Mononuclear cell (primary cell): Measurements from ENCODE around the gene COQ5. TPM values are rescaled to one million over a fixed set of nuclear protein-coding genes. Genes with fewer than 3 reads are reported as not detected.
"Not testable (repeated sequence)": the region's sequence is repeated elsewhere in the genome, so short reads cannot be mapped to it uniquely, and the experiment has no call there.

Experiments used
- H3K27me3 ChIP-seq: 2 replicates; pipeline ENCODE4 v1.6.0; 2011; ENCODE audit warnings: low read length, control low read depth; ENCODE audit not compliant: insufficient read depth
- H3K4me1 ChIP-seq: 2 replicates; pipeline ENCODE4 v1.5.1; 2011; ENCODE audit warnings: mild to moderate bottlenecking, low read length, control low read depth; ENCODE audit not compliant: insufficient read depth
- H3K4me3 ChIP-seq: 2 replicates; pipeline ENCODE4 v1.5.1; 2011; ENCODE audit warnings: mild to moderate bottlenecking, low read length, moderate library complexity
- H3K9me3 ChIP-seq: 2 replicates; pipeline ENCODE4 v1.5.1; 2011; ENCODE audit warnings: low read depth, mild to moderate bottlenecking, control low read depth, low read length
- total RNA-seq: library from RNA; depleted of rRNA; stranded (reverse); fragments of >200 nt; gene quantifications from one replicate; pipeline ENCODE4 v1.2.3, GENCODE V29; 2012

The COQ5 gene
- total RNA-seq, 1 donor: 4.5 TPM

DNA sequence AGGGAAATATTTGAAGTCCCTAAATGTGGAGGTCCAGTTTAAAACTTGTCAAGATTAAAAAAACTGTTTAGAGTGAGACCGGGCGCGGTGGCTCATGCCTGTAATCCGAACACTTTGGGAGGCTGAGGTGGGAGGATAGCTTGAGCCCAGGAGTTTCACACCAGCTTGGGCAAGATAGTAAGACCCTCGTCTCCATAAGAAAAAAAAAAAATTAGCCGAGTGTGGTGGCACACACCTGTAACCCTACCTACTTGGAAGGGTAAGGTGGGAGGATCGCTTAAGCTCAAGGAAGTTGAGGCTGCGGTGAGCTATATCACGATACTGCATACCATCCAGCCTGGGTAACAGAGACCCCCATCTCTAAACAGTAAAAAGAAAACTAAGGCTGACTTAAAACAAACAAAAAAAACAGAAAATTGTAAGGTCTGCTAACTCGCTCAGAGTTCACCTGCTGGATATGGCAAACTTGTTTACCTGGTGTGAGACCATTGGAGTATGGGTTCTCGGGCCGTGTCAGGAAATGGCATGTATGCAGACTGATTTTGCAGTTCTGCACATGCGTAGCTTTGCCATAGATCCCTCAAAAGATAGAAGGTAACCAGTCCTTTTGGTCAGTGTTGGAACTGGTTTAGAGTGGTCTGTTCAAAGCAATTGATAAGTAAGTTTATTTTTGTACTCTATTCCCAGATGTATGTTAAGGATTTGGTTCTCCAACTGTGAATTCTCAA is 7.3 kb upstream of the COQ5 start:
- no peaks in the 10 kb centered on the region for H3K27me3 ChIP-seq
- H3K4me3 ChIP-seq: peak overlapping the region; percentile 97
- peaks cover 69% of the 10 kb centered on the region for H3K4me1 ChIP-seq
- H3K9me3 ChIP-seq: no peaks in the 10 kb centered on the region

DNA sequence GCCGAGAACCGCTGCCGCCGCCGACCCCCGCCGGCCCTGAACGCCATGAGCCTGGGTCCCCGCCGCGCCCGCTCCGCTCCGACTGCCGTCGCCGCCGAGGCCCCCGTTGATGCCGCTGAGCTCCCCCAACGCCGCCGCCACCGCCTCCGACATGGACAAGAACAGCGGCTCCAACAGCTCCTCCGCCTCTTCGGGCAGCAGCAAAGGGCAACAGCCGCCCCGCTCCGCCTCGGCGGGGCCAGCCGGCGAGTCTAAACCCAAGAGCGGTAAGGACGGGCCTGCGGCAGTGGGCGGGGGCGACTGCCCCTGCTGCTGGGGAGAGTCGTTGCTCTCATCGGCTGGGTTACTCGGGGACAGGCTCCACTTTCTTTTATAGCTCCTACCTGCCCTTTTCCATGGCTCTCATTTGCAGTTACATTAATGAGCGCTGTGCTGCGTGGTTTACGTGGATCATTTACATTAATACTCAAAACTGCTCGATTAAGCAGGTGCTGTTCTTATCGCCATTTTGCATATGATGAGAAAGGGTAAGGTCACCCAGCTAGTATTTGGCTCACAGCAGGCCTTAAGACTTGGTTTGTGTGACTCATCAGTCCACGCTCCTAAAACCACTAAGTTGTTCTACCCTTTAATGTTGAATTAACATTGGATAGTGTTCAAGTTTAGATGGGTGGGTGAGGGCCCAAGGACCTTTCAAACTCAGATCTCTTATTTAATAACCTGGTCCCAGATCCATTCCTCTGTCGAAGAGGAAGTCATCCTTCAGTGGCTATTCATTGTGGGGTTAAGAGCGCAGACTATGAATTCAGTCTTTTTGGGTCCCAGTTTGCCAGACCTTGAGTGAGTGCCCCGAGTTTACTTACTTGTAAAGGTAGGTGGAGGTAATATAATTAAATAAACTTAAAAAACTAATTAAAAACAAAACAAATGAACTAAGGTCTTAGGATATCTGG is 6.0 kb upstream of the COQ5 start:
- Histone ChIP-seq H3K27me3 (no peaks in the 10 kb centered on the region), H3K4me3 (peak overlapping the region; percentile 97), H3K4me1 (peaks cover 68% of the 10 kb centered on the region), H3K9me3 (no peaks in the 10 kb centered on the region)

DNA sequence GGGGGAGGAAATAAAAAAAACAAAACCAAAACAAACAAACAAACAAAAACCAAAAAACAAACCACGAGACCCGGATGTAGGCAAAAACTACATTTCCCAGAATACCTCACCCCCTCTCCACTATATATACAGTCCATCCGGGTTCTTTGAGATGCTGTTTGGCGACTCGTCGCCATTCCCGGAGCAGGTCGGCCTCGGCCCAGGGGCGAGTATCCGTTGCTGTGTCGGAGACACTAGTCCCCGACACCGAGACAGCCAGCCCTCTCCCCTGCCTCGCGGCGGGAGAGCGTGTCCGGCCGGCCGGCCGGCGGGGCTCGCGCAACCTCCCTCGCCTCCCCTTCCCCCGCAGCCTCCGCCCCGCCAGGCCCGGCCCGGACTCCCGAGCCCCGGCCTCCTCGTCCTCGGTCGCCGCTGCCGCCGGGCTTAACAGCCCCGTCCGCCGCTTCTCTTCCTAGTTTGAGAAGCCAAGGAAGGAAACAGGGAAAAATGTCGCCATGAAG is 5.3 kb upstream of the COQ5 start, which contains the start of gene RNF10:
RNF10 (plus strand) TSS at position 154 of the 500 bp plus-strand sequence. CDS start 456 bp downstream, outside the sequence.
- Histone ChIP-seq H3K27me3 (no peaks in the 10 kb centered on the region), H3K4me3 (peak within 1 kb of the TSS; percentile 97), H3K9me3 (no peaks in the 10 kb centered on the region), H3K4me1 (peaks cover 68% of the 10 kb centered on the region)

DNA sequence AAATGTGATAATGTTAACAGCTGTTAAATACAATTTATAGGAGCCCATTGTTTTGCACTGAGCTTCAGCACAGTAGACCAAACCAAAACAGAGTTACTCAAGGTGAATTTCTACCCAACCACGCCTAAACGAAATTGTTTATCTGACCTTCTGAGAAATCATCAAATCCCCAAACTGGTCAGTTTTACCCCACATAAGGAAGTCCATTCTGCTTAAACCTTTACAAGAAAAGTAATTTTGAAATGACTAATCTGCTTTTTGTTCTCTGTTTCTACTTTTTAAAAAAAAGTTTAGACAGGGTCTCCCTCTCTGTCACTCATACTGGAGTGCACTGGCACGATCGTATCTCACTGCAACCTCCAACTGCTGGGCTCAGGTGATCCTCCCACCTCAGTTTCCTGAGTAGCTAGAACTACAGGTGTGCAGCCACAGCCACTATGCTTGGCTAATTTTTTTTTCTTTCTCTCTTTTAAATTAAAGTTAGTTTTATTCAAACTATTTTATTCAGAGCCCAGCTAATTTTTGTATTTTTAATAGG is 3.8 kb upstream of the COQ5 start:
- H3K9me3 ChIP-seq: no peaks in the 10 kb centered on the region
- no peaks in the 10 kb centered on the region for H3K27me3 ChIP-seq
- no peak overlapping the region for H3K4me3 ChIP-seq
- H3K4me1 ChIP-seq: peaks cover 61% of the 10 kb centered on the region

DNA sequence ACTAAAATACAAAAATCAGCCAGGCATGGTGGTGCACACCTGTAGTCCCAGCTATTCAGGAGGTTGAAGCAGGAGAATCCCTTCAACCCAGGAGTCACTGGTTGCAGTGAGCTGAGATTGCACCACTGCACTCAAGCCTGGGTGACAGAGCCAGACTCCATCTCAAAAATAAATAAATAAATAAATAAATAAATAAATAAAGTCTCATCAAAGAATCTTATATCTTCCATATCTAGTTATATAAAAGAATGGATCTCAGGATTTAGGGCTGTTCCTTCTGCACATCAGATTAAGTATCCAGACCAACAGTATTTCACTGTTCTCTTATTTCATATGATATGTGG is 1.4 kb upstream of the COQ5 start:
- not testable (repeated sequence) for H3K9me3 ChIP-seq, H3K4me3 ChIP-seq, H3K27me3 ChIP-seq
- H3K4me1 ChIP-seq: peaks cover 38% of the 10 kb centered on the region

DNA sequence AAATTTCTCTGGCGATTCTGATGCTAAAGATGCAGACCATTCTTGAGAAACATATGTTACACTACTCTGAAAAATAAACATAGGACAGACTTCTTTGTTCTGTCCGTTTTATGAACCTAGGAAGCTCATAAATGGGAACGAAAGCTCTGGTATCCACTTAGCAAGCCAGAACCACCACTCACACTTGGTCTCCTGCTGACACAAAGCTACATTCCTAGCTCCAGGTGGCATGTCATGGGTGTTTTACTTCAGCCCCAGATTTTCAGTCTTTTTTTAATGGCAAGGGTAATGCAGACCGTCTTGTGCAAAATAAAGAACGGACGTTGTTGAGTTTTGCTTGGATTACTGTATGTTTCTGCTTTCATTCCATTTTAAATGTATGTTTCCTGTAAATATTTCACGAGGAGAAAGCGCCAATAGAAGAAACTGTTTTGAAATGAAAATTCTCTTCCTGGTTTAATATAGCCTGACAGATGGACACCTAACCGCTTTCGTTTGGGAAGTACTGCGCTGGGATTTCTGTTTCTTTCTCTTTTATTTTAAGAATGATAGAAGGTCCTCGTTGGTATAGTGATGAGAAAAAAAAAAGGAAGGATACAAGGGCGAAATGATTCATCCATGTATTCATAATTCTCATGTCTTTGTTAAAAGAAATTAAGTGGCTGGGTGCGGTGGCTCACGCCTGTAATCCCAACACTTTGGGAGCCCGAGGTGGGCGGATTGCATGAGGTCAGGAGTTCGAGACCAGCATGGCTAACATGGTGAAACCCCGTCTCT is 871 bp upstream of the COQ5 start:
- peaks cover 32% of the 10 kb centered on the region for H3K4me1 ChIP-seq
- peak overlapping the region; percentile 97 for H3K4me3 ChIP-seq
- no peaks in the 10 kb centered on the region for H3K9me3 ChIP-seq
- no peaks in the 10 kb centered on the region for H3K27me3 ChIP-seq

DNA sequence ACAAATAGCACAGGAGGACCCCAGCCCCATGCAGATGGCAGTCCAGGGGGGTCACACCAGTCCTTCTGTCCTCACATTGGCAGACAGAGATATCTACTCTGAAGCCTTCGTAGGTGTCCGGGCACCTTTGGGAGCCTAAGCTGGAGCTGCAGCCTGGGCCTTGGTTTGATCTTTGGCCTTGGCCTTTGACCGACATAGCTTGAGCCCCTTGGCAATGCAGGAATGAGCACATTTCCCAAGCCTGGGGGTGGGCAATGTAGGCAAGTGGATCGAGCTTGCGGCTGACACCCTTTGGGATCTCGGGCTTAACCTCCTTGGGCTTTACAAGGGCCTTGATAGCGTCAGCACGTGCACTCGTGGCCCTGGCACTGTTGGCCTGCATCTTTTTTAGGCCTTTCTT is 6.4 kb downstream of the COQ5 start:
- H3K9me3 ChIP-seq: no peaks in the 10 kb centered on the region
- H3K4me1 ChIP-seq: no peaks in the 10 kb centered on the region
- H3K27me3 ChIP-seq: no peaks in the 10 kb centered on the region
- H3K4me3 ChIP-seq: no peak overlapping the region

DNA sequence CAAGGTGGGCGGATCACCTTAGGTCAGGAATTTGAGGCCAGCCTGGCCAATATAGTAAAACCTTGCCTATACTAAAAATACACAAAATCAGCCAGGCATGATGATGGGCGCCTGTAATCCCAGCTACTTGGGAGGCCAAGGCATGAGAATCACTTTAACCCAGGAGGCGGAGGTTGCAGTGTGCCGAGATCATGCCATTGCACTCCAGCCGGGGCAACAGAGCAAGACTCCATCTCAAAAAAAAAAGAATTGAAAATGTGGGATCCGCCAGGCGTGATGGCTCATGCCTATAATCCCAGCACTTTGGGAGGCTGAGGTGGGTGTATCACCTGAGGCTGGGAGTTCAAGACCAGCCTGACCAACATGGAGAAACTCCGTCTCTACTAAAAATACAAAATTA is 9.6 kb downstream of the COQ5 start:
- not testable (repeated sequence) for H3K4me3 ChIP-seq, H3K27me3 ChIP-seq, H3K4me1 ChIP-seq, H3K9me3 ChIP-seq

DNA sequence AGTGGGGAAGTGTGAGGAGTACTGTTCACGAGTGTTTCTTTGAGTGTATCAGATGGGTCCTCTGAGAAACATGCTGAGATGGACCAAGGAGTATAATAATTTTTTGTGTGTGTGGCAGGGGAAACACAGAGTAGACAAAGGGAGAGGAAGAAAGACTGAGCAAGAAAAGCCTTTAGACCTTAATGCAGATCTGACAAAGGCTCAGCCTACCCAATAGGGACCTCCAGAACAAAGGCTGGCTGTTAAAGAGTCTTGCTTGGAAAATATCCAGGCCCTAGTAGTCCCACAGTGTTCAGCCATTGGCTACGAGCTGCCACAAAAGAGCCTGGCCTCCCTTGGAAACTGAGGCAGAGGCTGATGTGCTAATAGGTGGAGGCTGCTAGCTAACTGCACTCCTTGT is 13.5 kb downstream of the COQ5 start:
- no peaks in the 10 kb centered on the region for H3K27me3 ChIP-seq
- no peaks in the 10 kb centered on the region for H3K9me3 ChIP-seq
- H3K4me1 ChIP-seq: no peaks in the 10 kb centered on the region
- H3K4me3 ChIP-seq: no peak overlapping the region

DNA sequence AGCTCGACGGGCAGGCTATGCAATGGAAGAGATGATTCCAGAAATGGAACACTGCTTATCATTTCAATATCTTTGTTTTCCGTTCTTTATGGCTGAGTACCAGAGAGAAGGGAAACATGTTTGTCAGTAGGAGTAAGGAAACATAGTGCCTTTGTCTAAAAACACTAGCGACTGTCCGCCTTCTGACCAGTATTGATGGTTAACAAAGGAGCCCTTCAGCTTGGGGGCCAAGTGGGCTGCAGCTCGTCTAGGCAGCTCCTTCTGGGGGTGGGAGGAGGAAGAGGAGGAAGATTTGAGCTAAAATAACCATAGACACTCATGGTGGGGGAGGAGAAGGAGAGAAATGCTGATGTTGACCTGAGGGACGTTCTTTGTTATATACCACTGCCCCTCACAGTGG is 15.0 kb downstream of the COQ5 start:
- Histone ChIP-seq H3K4me3 (no peak overlapping the region), H3K4me1 (no peaks in the 10 kb centered on the region), H3K27me3 (no peaks in the 10 kb centered on the region), H3K9me3 (no peaks in the 10 kb centered on the region)

DNA sequence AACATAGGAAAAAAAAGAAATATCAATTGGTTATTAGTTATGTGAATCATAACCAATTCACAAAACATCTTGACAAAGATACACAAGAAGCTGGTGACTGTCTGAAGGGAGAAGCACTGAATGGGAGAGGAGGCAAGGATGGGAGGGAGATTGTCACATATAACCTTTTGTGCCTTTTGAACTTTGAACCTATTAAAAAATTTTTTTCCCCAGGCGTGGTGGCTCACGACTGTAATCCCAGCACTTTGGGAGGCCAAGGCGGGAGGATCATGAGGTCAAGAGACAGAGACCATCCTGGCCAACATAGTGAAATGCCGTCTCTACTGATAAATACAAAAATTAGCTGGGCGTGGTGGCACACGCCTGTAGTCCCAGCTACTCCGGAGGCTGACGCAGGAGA is 20.4 kb downstream of the COQ5 start:
- no peaks in the 10 kb centered on the region for H3K27me3 ChIP-seq
- no peaks in the 10 kb centered on the region for H3K4me1 ChIP-seq

DNA sequence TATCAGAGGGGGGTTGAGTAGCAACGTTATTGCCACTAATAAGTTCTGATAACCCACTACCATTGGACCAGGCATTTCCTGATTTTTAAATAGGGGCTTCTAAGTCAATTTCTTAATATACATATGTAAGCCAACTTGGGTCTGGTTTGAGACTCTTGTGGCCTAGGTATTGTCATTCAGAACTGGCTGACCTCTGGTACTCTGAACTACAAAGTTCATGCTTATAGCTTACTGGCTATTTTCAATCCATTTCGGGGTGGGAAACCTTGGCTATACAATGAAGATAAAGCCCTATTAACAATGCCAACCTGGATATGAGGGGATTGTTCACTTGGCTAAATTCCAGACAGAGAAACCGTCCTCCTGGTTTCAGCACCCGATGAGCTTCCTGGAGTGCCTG is 24.4 kb downstream of the COQ5 start:
- Histone ChIP-seq H3K4me1 (no peaks in the 10 kb centered on the region), H3K4me3 (no peak overlapping the region), H3K9me3 (no peaks in the 10 kb centered on the region), H3K27me3 (no peaks in the 10 kb centered on the region)

More for the DNA sequence above, 20.4 kb downstream of the COQ5 start:
- Histone ChIP-seq H3K4me3 (no peak overlapping the region), H3K9me3 (no peaks in the 10 kb centered on the region)

DNA sequence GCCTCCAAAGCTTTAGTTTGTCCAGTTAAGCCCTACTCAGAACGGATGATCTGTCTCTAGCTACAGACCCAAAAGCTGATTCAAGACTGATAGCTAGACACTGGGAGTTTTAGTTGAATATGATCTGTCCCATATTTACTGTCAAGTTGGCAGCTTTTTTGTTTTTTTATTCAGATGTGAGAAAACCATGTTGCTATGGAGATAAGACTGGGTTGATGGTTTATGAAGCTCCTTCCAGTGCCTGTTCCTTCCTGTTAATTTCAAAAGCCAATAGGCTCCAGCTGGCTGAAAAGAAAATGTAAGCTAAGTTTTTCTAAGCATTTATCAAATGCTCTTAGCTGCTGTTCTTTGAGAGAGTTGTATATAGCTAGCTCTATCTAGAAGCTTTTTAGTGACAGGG is 28.4 kb downstream of the COQ5 start:
- Histone ChIP-seq H3K4me3 (no peak overlapping the region), H3K27me3 (no peaks in the 10 kb centered on the region), H3K9me3 (no peaks in the 10 kb centered on the region), H3K4me1 (peaks cover 13% of the 10 kb centered on the region)

DNA sequence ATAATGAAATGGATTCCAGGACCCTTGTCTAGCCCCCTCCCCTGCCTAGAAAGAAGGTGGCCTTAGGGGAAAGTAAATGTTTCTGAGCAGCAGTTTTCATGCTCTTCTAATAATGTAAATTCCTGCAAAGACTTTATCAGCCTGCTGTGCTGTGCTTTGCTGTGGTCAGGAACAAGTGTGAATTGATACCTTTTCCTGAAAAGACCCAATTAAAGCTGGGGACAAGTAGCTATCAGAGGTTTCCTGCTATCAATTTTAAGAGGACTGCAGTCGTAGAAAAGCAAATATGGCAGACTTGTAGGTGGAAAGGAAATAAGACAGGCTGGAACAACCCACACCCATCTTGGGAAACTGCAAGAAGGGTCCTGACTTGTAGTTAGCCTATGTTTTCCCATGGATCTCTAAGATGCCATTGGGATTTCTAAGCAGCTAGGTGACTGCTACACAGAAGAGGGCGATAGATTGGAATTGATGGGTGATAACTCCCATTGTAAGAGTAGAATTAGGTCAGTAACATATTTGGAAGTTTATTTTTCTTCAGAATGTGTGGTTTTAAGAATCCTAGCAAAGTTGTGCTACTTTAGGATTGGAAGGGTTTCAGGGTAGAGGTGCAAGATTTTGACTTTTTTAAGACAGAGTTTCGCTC is 30.0 kb downstream of the COQ5 start:
- Histone ChIP-seq H3K4me3 (no peak overlapping the region), H3K27me3 (no peaks in the 10 kb centered on the region), H3K9me3 (no peaks in the 10 kb centered on the region), H3K4me1 (peaks cover 19% of the 10 kb centered on the region)
